Mesenchymal stem cell (in vitro differentiated cells and primary cell): ENCODE results near the gene LGALS8.

Experiments used
- DNase-seq: peaks from one replicate; pipeline ENCODE4 v3.0.0-alpha.2; 2013
- H2AFZ ChIP-seq: one replicate; pipeline ENCODE4 v1.6.1; 2013; ENCODE audit warnings: low read depth, mild to moderate bottlenecking, control low read depth, inconsistent platforms, low read length, moderate library complexity
- H2AK5ac ChIP-seq: 2 replicates; pipeline ENCODE4 v1.6.1; 2013; ENCODE audit warnings: low read length, moderate library complexity, mild to moderate bottlenecking, inconsistent platforms; ENCODE audit not compliant: severe bottlenecking
- H2BK120ac ChIP-seq: one replicate; pipeline ENCODE4 v1.6.1; 2013; ENCODE audit warnings: low read depth, mild to moderate bottlenecking, inconsistent platforms, low read length, moderate library complexity
- H2BK12ac ChIP-seq, 2 experiments: one replicate each; pipeline ENCODE4 v1.6.1; 2013; ENCODE audit warnings: inconsistent platforms in 2 of 2, low read length in 2 of 2, mild to moderate bottlenecking in 2 of 2, moderate library complexity in 2 of 2, control low read depth in 1 of 2
- H2BK15ac ChIP-seq: one replicate; pipeline ENCODE4 v1.6.1; 2013; ENCODE audit warnings: mild to moderate bottlenecking, low read depth, inconsistent platforms; ENCODE audit not compliant: poor library complexity, severe bottlenecking
- H2BK5ac ChIP-seq: 2 replicates; pipeline ENCODE4 v1.6.1; 2013; ENCODE audit warnings: low read depth, mild to moderate bottlenecking, low read length, control low read depth, inconsistent platforms; ENCODE audit not compliant: poor library complexity, severe bottlenecking
- H3K14ac ChIP-seq, 2 experiments: one replicate each; pipeline ENCODE4 v1.6.1; 2013; ENCODE audit warnings: inconsistent platforms in 2 of 2, low read length in 2 of 2, control low read depth in 1 of 2, mild to moderate bottlenecking in 1 of 2, moderate library complexity in 1 of 2
- H3K18ac ChIP-seq, 2 experiments: one replicate each; pipeline ENCODE4 v1.6.1; 2013; ENCODE audit warnings: inconsistent platforms in 2 of 2, low read length in 2 of 2, control low read depth in 1 of 2, low read depth in 1 of 2, mild to moderate bottlenecking in 1 of 2
- H3K23ac ChIP-seq, 2 experiments: one replicate each; pipeline ENCODE4 v1.6.1; 2013; ENCODE audit warnings: inconsistent platforms in 2 of 2, low read length in 2 of 2, mild to moderate bottlenecking in 2 of 2, moderate library complexity in 2 of 2, control low read depth in 1 of 2
- H3K27ac ChIP-seq: 2 replicates; pipeline ENCODE4 v1.5.1; 2013; ENCODE audit warnings: mild to moderate bottlenecking, moderate library complexity, low read length, control low read depth, inconsistent platforms; ENCODE audit not compliant: poor library complexity, severe bottlenecking
- H3K27me3 ChIP-seq, 2 experiments: 2 replicates each; pipeline versions ENCODE4 v1.6.1 to v1.7.0; 2013; ENCODE audit warnings: low read length in 2 of 2, mild to moderate bottlenecking in 2 of 2, moderate library complexity in 2 of 2, control low read depth in 1 of 2, inconsistent platforms in 1 of 2; ENCODE audit not compliant: control insufficient read depth in 1 of 2, insufficient read depth in 1 of 2
- H3K36me3 ChIP-seq, 2 experiments: 2 replicates each; pipeline versions ENCODE4 v1.6.1 to v1.7.0; 2013; ENCODE audit warnings: low read length in 2 of 2, control low read depth in 1 of 2, inconsistent platforms in 1 of 2, low read depth in 1 of 2, mild to moderate bottlenecking in 1 of 2; ENCODE audit not compliant: insufficient read depth in 2 of 2, control insufficient read depth in 1 of 2
- H3K4ac ChIP-seq, 2 experiments: one replicate each; pipeline ENCODE4 v1.6.1; 2013; ENCODE audit warnings: inconsistent platforms in 2 of 2, low read length in 2 of 2, mild to moderate bottlenecking in 2 of 2, moderate library complexity in 2 of 2, control low read depth in 1 of 2, low read depth in 1 of 2
- H3K4me1 ChIP-seq: 2 replicates; pipeline ENCODE4 v1.6.1; 2013; ENCODE audit warnings: low read depth, low read length, control low read depth; ENCODE audit not compliant: control insufficient read depth, insufficient read depth
- H3K4me2 ChIP-seq: 2 replicates; pipeline ENCODE4 v1.6.1; 2013; ENCODE audit warnings: low read length, mild to moderate bottlenecking, inconsistent platforms; ENCODE audit not compliant: poor library complexity, severe bottlenecking
- H3K4me3 ChIP-seq, 2 experiments: 2 replicates each; pipeline versions ENCODE4 v1.5.1 to v1.7.0; 2013; ENCODE audit warnings: low read length in 2 of 2, mild to moderate bottlenecking in 2 of 2, control low read depth in 1 of 2, low read depth in 1 of 2; ENCODE audit not compliant: insufficient read depth in 1 of 2
- H3K79me1 ChIP-seq: replicated peaks from 2 replicates; pipeline ENCODE4 v1.6.1; 2013; ENCODE audit warnings: mild to moderate bottlenecking, control low read depth, low read length, inconsistent platforms; ENCODE audit not compliant: poor library complexity, severe bottlenecking
- H3K9ac ChIP-seq: 2 replicates; pipeline ENCODE4 v1.7.0; 2013; ENCODE audit warnings: mild to moderate bottlenecking, low read length, moderate library complexity
- H3K9me3 ChIP-seq: 2 replicates; pipeline ENCODE4 v1.7.0; 2013; ENCODE audit warnings: mild to moderate bottlenecking, low read length; ENCODE audit not compliant: control insufficient read depth
- H4K8ac ChIP-seq: one replicate; pipeline ENCODE4 v1.6.1; 2013; ENCODE audit warnings: inconsistent platforms, mild to moderate bottlenecking, low read length, moderate library complexity
- H4K91ac ChIP-seq: one replicate; pipeline ENCODE4 v1.6.1; 2013; ENCODE audit warnings: mild to moderate bottlenecking, low read length, inconsistent platforms
- WGBS: methylation state at CpG from one replicate; pipeline ENCODE4 v1.1.7; 2013; ENCODE audit warnings: mixed read lengths; 5-methylcytosine and 5-hydroxymethylcytosine counted together

LGALS8 gene

DNA sequence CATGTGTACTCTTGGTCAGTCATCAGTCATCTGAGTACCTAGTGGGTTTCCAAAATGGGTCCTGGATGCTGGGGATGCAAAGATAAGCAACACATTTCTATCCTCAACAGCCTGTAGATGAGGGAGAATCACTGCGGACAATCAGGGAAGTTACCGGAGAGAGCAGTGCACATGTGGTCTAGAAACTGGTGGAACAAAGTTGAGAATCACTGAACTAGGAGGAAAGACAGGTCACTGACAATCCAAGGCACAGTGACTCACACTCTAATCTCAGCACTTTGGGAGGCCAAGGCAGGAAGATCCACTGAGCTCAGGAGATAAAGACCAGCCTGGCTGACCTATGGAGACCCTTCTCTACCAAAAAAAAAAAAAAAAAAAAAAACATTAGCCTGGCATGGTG, 31.4 kb upstream of the LGALS8 start:
- no peak overlapping the region for H3K4me2 ChIP-seq
- no peak overlapping the region for H3K23ac ChIP-seq
- 100% methylated on average over 2 of the region's 2 CpGs for WGBS
- no peak overlapping the region for H3K4me3 ChIP-seq
- H3K9me3 ChIP-seq: no peaks in the 10 kb centered on the region
- no peaks in the 10 kb centered on the region for H3K36me3 ChIP-seq
- no peak for DNase-seq
- H2BK15ac ChIP-seq: no peak overlapping the region
- H2AFZ ChIP-seq: no peak overlapping the region
- no peak overlapping the region for H4K8ac ChIP-seq
- no peak overlapping the region for H3K27ac ChIP-seq
- H4K91ac ChIP-seq: no peak overlapping the region
- H3K79me1 ChIP-seq: no peaks in the 10 kb centered on the region
- no peaks in the 10 kb centered on the region for H3K4me1 ChIP-seq
- H3K4ac ChIP-seq: no peak overlapping the region
- no peak overlapping the region for H2BK5ac ChIP-seq
- no peak overlapping the region for H2BK12ac ChIP-seq
- no peak overlapping the region for H2BK120ac ChIP-seq
- H3K27me3 ChIP-seq: peaks cover 0 to 20% of the 10 kb centered on the region in 2 experiments
- H3K14ac ChIP-seq: no peak overlapping the region
- no peak overlapping the region for H3K18ac ChIP-seq
- H3K9ac ChIP-seq: no peak overlapping the region
- no peak overlapping the region for H2AK5ac ChIP-seq

DNA sequence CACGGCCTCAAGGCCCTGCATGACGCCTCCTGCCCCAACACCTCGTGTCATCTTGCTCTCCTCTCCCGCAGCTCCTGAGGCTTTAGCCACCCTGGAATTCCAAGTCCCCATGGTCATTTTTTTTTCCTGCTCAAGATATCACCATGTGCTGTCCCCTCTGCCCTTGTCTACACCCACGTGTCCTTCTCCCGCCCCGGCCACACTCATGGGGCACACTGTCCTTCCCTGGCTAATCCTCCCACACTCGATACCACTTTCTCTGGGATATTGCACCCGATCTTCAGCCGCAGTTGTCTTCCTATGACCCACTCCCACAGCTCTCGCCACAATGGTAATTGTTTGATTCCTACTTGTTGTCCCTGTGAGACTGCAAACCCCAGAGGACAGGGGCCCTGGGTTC, 29.7 kb upstream of the LGALS8 start:
- no peaks in the 10 kb centered on the region for H3K4me1 ChIP-seq
- no peak overlapping the region for H4K8ac ChIP-seq
- no peak overlapping the region for H3K23ac ChIP-seq
- no peaks in the 10 kb centered on the region for H3K9me3 ChIP-seq
- H3K79me1 ChIP-seq: no peaks in the 10 kb centered on the region
- H2BK15ac ChIP-seq: no peak overlapping the region
- H3K9ac ChIP-seq: no peak overlapping the region
- peaks cover 0 to 20% of the 10 kb centered on the region in 2 experiments for H3K27me3 ChIP-seq
- no peak overlapping the region for H3K4me2 ChIP-seq
- no peak overlapping the region for H3K4me3 ChIP-seq
- H3K14ac ChIP-seq: no peak overlapping the region
- 93% methylated on average over 11 of the region's 11 CpGs for WGBS
- no peak overlapping the region for H2AFZ ChIP-seq
- H4K91ac ChIP-seq: no peak overlapping the region
- H2BK120ac ChIP-seq: no peak overlapping the region
- no peak overlapping the region for H3K18ac ChIP-seq
- no peak overlapping the region for H2BK5ac ChIP-seq
- no peak overlapping the region for H3K27ac ChIP-seq
- no peak overlapping the region for H2AK5ac ChIP-seq
- H3K36me3 ChIP-seq: no peaks in the 10 kb centered on the region
- no peak overlapping the region for H3K4ac ChIP-seq
- no peak overlapping the region for H2BK12ac ChIP-seq
- DNase-seq: no peak

DNA sequence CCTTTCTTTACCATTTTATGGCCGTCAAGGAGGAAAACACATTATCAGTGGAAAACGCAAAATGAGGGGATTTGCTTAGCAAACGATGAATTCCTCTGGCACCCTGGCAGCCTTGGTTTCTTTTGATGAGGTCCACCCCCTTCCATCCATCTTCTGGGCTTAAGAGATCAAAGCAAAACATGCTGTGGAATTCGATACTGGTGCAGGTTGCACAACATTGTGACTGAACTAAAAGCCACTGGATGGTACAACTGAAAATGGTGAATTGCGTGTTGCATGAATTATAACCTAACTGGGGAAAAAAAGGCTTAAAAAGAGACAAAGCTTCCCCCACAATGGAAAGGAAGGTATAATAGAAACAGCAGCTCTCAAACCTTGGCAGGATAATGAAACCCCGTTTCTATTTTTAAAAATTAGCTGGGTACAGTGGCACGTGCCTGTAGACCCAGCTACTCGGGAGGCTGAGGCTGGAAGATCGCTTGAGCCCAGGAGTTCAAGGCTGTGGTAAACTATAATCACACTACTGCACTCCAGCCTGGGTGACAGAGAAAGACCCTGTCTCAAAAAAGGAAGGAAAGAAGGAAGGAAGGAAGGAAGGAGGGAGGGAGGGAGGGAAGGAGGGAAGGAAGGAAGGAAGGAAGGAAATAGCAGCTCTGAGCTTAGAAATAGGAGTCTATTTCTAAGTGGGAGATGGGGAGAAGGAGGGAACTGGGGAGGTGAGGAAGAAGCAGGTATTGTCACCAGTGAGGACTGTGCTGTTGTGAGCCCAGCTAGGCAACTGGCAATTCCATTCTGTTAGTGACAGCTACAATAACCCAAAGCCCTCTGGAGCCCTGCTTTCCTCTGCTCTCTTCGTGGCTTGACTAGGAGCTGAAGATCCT, 29.0 kb upstream of the LGALS8 start:
- Histone ChIP-seq H3K23ac (no peak overlapping the region), H2BK5ac (no peak overlapping the region), H3K4me2 (no peak overlapping the region), H3K4me1 (no peaks in the 10 kb centered on the region), H3K27ac (no peak overlapping the region), H3K4ac (no peak overlapping the region), H3K9me3 (no peaks in the 10 kb centered on the region), H3K18ac (no peak overlapping the region), H3K27me3 (peaks cover 0 to 20% of the 10 kb centered on the region in 2 experiments), H4K91ac (no peak overlapping the region), H2AK5ac (no peak overlapping the region), H2BK12ac (no peak overlapping the region), H3K14ac (no peak overlapping the region), H2BK15ac (no peak overlapping the region), H3K9ac (no peak overlapping the region), H2AFZ (no peak overlapping the region), H4K8ac (no peak overlapping the region), H3K79me1 (no peaks in the 10 kb centered on the region), H3K4me3 (no peak overlapping the region), H2BK120ac (no peak overlapping the region), H3K36me3 (no peaks in the 10 kb centered on the region)
- no peak for DNase-seq
- WGBS: 76% methylated on average over 8 of the region's 10 CpGs

DNA sequence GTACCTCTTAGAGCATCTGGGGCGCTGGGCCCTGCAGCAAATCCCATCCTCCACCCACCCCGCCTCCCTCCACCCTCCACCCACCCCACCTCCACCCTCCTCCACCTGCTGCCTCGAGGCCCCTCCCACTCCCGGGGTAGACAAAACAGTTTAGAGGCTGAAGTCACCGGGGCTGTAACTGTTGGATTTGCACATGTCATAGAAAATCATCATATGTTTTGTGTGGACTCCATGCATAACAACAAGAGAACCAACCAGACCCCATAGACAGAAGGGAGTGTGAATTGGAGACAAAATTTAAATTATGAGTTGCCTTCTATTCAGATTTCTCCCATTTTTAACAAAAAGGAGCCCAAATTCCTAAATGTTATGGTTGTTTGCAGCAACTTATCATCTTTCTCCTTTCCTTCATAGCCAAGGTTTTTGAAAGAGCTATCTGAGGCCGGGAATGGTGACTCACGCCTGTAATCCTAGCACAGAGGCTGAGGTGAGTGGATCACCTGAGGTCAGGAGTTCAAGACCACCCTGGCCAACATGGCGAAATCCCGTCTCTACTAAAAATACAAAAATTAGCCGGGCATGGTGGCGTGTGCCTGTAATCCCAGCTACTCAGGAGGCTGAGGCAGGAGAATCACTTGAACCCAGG, 28.2 kb upstream of the LGALS8 start:
- no peak overlapping the region for H2AFZ ChIP-seq
- WGBS: 55% methylated on average over 4 of the region's 11 CpGs
- H3K4ac ChIP-seq: no peak overlapping the region
- H3K27me3 ChIP-seq: peaks cover 0 to 19% of the 10 kb centered on the region in 2 experiments
- no peak overlapping the region for H2BK5ac ChIP-seq
- H3K27ac ChIP-seq: no peak overlapping the region
- no peak overlapping the region for H3K9ac ChIP-seq
- H3K4me2 ChIP-seq: no peak overlapping the region
- no peak for DNase-seq
- H2BK120ac ChIP-seq: no peak overlapping the region
- no peak overlapping the region for H2AK5ac ChIP-seq
- H3K14ac ChIP-seq: no peak overlapping the region
- H3K4me1 ChIP-seq: no peaks in the 10 kb centered on the region
- no peaks in the 10 kb centered on the region for H3K79me1 ChIP-seq
- no peaks in the 10 kb centered on the region for H3K9me3 ChIP-seq
- H2BK12ac ChIP-seq: no peak overlapping the region
- H4K91ac ChIP-seq: no peak overlapping the region
- H4K8ac ChIP-seq: no peak overlapping the region
- H3K23ac ChIP-seq: no peak overlapping the region
- H3K36me3 ChIP-seq: no peaks in the 10 kb centered on the region
- H2BK15ac ChIP-seq: no peak overlapping the region
- H3K18ac ChIP-seq: no peak overlapping the region
- H3K4me3 ChIP-seq: no peak overlapping the region
